Measurements from ENCODE around the gene MEMO1.
"Not testable (repeated sequence)": the region's sequence is repeated elsewhere in the genome, so short reads cannot be mapped to it uniquely, and the experiment has no call there.

MEMO1 gene

GRCh38 chr2:32010670-32011484 is at the start of gene MEMO1:
Gene MEMO1 (minus strand): TSS chr2:32011008. CDS start chr2:32010247, 761 bp downstream.
- in situ Hi-C loops (cut with HindIII; ENCODE audit: low sequenced_read_pairs), result no loop called here

- in situ Hi-C loops (cut with HindIII; ENCODE audit: low sequenced_read_pairs), result no loop called here
Measured at GRCh38 chr2:32060266-32060665, 49.5 kb upstream of the MEMO1 start.

- in situ Hi-C loops (cut with HindIII; ENCODE audit: low sequenced_read_pairs), result no loop called here
Measured at GRCh38 chr2:32058130-32058529, 47.3 kb upstream of the MEMO1 start.

- in situ Hi-C loops (cut with HindIII; ENCODE audit: low sequenced_read_pairs), result not testable (repeated sequence)
Measured at GRCh38 chr2:32054583-32054982, 43.8 kb upstream of the MEMO1 start.

- in situ Hi-C loops (cut with HindIII; ENCODE audit: low sequenced_read_pairs), result no loop called here
Measured at GRCh38 chr2:32051836-32052439, 41.1 kb upstream of the MEMO1 start.

GRCh38 chr2:32043561-32043960 is 32.8 kb upstream of the MEMO1 start:
- in situ Hi-C loops (cut with HindIII; ENCODE audit: low sequenced_read_pairs), result no loop called here

- in situ Hi-C loops (cut with HindIII; ENCODE audit: low sequenced_read_pairs), result no loop called here
Measured at GRCh38 chr2:32039447-32040219, 28.8 kb upstream of the MEMO1 start, which contains the start of gene DPY30. Gene DPY30 (minus strand): TSS chr2:32039805. CDS start chr2:32039456, 349 bp downstream.

- in situ Hi-C loops (cut with HindIII; ENCODE audit: low sequenced_read_pairs), result not testable (repeated sequence)
Measured at GRCh38 chr2:32034198-32034887, 23.5 kb upstream of the MEMO1 start.

GRCh38 chr2:32018789-32019482 is 8.1 kb upstream of the MEMO1 start:
- in situ Hi-C loops (cut with HindIII; ENCODE audit: low sequenced_read_pairs), result not testable (repeated sequence)

- in situ Hi-C loops (cut with HindIII; ENCODE audit: low sequenced_read_pairs), result no loop called here
Measured at GRCh38 chr2:32012872-32013271, 2.1 kb upstream of the MEMO1 start.

- in situ Hi-C loops (cut with HindIII; ENCODE audit: low sequenced_read_pairs), result no loop called here
Measured at GRCh38 chr2:32011485-32011960, 715 bp upstream of the MEMO1 start.

GRCh38 chr2:32010280-32010669 is 533 bp downstream of the MEMO1 start:
- in situ Hi-C loops (cut with HindIII; ENCODE audit: low sequenced_read_pairs), result not testable (repeated sequence)

- in situ Hi-C loops (cut with HindIII; ENCODE audit: low sequenced_read_pairs), result no loop called here
Measured at GRCh38 chr2:32009516-32010256, 1.1 kb downstream of the MEMO1 start.

- in situ Hi-C loops (cut with HindIII; ENCODE audit: low sequenced_read_pairs), result no loop called here
Measured at GRCh38 chr2:32008805-32009515, 1.8 kb downstream of the MEMO1 start.

- in situ Hi-C loops (cut with HindIII; ENCODE audit: low sequenced_read_pairs), result no loop called here
Measured at GRCh38 chr2:32007121-32007391, 3.8 kb downstream of the MEMO1 start.

GRCh38 chr2:32005371-32005976 is 5.3 kb downstream of the MEMO1 start:
- in situ Hi-C loops (cut with HindIII; ENCODE audit: low sequenced_read_pairs), result no loop called here

- in situ Hi-C loops (cut with HindIII; ENCODE audit: low sequenced_read_pairs), result no loop called here
Measured at GRCh38 chr2:32003791-32004190, 7.0 kb downstream of the MEMO1 start.

GRCh38 chr2:32002406-32002805 is 8.4 kb downstream of the MEMO1 start:
- in situ Hi-C loops (cut with HindIII; ENCODE audit: low sequenced_read_pairs), result no loop called here

GRCh38 chr2:31999438-31999837 is 11.4 kb downstream of the MEMO1 start:
- in situ Hi-C loops (cut with HindIII; ENCODE audit: low sequenced_read_pairs), result no loop called here
